ENCODE results near the gene CDH23.

DNA sequence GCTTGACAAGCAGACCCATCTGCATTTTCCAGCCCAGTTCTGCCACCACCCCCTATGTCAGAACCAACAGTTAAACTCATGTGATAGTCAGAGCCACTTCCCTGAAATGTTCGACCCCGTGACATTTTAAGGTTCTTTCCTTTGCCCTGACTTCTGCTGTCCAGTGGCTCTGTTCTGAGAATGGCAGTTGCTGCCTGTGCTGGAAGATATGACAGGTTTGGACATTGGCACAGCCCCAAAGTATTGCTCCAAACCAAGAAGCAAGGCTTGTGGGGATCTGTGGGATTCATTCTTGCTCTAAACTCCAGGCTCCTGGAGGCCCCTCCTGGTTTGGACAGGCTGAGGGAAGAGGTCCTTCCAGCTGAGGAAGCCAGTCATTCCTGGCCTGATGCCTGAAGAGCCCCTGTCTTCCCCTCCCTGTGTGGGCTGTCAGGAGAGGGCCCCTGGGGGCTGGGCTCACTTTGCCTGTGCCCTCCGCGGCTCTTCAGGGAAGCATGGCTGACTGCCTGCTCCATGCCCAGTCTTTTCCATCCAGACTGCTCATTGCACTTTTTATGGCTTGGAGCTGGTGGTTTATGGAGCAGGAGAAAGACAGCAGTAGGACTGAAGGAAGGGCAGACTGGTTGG is 138.0 kb downstream of the CDH23 start:
- TF ChIP-seq, protein P1, sequence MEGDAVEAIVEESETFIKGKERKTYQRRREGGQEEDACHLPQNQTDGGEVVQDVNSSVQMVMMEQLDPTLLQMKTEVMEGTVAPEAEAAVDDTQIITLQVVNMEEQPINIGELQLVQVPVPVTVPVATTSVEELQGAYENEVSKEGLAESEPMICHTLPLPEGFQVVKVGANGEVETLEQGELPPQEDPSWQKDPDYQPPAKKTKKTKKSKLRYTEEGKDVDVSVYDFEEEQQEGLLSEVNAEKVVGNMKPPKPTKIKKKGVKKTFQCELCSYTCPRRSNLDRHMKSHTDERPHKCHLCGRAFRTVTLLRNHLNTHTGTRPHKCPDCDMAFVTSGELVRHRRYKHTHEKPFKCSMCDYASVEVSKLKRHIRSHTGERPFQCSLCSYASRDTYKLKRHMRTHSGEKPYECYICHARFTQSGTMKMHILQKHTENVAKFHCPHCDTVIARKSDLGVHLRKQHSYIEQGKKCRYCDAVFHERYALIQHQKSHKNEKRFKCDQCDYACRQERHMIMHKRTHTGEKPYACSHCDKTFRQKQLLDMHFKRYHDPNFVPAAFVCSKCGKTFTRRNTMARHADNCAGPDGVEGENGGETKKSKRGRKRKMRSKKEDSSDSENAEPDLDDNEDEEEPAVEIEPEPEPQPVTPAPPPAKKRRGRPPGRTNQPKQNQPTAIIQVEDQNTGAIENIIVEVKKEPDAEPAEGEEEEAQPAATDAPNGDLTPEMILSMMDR (IDR thresholded peaks at IDR 0.05), result no peak
- TF ChIP-seq POLR2A (IDR thresholded peaks at IDR 0.05), result no peak
